ENCODE results near the gene TIGIT.

DNA sequence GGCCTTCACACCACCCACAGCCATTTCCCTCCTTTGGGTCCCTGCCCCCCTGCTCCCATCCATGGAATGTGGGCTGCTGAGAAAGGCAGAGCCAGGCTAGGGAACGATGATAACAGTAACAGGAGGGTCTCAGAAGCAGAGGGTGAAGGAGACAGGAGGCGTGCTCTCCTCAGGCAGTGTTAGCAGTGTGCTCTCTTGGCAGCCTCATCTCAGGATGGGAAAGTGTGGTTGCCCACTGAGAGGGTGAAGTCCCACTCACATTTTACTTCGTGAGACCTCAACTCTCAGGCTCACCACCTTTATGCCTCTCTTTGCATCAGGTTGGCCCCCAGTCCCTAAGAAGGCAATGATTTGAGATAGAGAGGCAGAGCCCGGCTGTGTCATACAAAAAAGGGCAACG, 24.5 kb downstream of the TIGIT start:
- TF ChIP-seq, protein P1, sequence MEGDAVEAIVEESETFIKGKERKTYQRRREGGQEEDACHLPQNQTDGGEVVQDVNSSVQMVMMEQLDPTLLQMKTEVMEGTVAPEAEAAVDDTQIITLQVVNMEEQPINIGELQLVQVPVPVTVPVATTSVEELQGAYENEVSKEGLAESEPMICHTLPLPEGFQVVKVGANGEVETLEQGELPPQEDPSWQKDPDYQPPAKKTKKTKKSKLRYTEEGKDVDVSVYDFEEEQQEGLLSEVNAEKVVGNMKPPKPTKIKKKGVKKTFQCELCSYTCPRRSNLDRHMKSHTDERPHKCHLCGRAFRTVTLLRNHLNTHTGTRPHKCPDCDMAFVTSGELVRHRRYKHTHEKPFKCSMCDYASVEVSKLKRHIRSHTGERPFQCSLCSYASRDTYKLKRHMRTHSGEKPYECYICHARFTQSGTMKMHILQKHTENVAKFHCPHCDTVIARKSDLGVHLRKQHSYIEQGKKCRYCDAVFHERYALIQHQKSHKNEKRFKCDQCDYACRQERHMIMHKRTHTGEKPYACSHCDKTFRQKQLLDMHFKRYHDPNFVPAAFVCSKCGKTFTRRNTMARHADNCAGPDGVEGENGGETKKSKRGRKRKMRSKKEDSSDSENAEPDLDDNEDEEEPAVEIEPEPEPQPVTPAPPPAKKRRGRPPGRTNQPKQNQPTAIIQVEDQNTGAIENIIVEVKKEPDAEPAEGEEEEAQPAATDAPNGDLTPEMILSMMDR (IDR thresholded peaks at IDR 0.05) = no peak
- TF ChIP-seq EP300 (IDR thresholded peaks at IDR 0.05) (no peak), POLR2A (IDR thresholded peaks at IDR 0.05) (no peak), POLR2AphosphoS5 (IDR thresholded peaks at IDR 0.05) (no peak)
